Panc1 (cell line): Measurements from ENCODE around the gene UROS.

Experiments
- CTCF ChIP-seq: fragments of 450-650 bp; IDR thresholded peaks from 2 replicates; pipeline ENCODE4 v1.5.1; 2017; ENCODE audit warnings: mild to moderate bottlenecking
- POLR2AphosphoS5 ChIP-seq: IDR thresholded peaks from 2 replicates; pipeline ENCODE4 v1.6.1; 2012; ENCODE audit warnings: mild to moderate bottlenecking, low read depth, low read length, moderate library complexity
- REST ChIP-seq, 2 experiments: IDR thresholded peaks; 2 replicates each; pipeline ENCODE4 v1.6.1; 2011 to 2012; ENCODE audit warnings: low read depth in 2 of 2, control low read depth in 1 of 2, low read length in 1 of 2, mild to moderate bottlenecking in 1 of 2, moderate library complexity in 1 of 2; ENCODE audit not compliant: insufficient read depth in 1 of 2
- SIN3A ChIP-seq: IDR thresholded peaks from 2 replicates; pipeline ENCODE4 v1.6.1; 2012; ENCODE audit warnings: low read depth, mild to moderate bottlenecking, low read length, moderate library complexity, borderline replicate concordance; ENCODE audit not compliant: insufficient read depth

GRCh38 chr10:125816548-125816947 lies 6.5 kb downstream of the UROS start:
- TF ChIP-seq CTCF (no peak), POLR2AphosphoS5 (no peak), SIN3A (no peak), REST (IDR thresholded peaks at IDR 0.05; ENCODE audit: insufficient read depth in 1 of 2, low read depth in 2 of 2, low read length in 1 of 2) (no peak)
